ENCODE measurements around the gene IDE.

DNA sequence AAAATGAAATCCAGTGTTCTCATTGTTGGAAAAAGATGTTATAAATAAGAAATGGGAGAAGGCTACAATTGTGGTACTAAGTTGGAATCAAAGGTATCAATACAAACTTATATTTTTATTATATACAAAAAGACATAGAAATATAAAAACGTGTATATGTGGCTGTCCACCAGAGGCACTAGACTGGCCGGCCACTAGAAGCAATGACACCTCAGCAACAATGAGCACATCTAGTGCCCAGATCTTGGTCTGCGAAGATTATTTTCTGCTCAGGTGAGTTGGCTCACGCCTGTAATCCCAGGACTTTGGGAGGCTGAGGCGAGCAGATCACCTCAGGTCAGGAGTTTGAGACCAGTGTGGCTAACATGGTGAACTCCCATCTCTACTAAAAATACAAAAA is 21.6 kb downstream of the IDE start:
- TF ChIP-seq FOXK2 (IDR thresholded peaks at IDR 0.05): no peak
- TF ChIP-seq HDAC2 (IDR thresholded peaks at IDR 0.05): no peak
- TF ChIP-seq POLR2A (IDR thresholded peaks at IDR 0.05; ENCODE audit: low read depth, low read length): no peak
- TF ChIP-seq, protein P1, sequence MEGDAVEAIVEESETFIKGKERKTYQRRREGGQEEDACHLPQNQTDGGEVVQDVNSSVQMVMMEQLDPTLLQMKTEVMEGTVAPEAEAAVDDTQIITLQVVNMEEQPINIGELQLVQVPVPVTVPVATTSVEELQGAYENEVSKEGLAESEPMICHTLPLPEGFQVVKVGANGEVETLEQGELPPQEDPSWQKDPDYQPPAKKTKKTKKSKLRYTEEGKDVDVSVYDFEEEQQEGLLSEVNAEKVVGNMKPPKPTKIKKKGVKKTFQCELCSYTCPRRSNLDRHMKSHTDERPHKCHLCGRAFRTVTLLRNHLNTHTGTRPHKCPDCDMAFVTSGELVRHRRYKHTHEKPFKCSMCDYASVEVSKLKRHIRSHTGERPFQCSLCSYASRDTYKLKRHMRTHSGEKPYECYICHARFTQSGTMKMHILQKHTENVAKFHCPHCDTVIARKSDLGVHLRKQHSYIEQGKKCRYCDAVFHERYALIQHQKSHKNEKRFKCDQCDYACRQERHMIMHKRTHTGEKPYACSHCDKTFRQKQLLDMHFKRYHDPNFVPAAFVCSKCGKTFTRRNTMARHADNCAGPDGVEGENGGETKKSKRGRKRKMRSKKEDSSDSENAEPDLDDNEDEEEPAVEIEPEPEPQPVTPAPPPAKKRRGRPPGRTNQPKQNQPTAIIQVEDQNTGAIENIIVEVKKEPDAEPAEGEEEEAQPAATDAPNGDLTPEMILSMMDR (IDR thresholded peaks at IDR 0.05 in 2 of 3, conservative IDR thresholded peaks at IDR 0.05 in 1 of 3; ENCODE audit: control insufficient read depth in 2 of 3, extremely low read depth in 1 of 3, insufficient read depth in 1 of 3, low read depth in 3 of 3, low read length in 3 of 3): peak in 2 of 3 experiments; percentile 35 to 40; a peak in 3 of 6 replicates
- TF ChIP-seq, protein P2, sequence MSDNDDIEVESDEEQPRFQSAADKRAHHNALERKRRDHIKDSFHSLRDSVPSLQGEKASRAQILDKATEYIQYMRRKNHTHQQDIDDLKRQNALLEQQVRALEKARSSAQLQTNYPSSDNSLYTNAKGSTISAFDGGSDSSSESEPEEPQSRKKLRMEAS (IDR thresholded peaks at IDR 0.05; ENCODE audit: low read depth, low read length): no peak
- TF ChIP-seq BACH1 (IDR thresholded peaks at IDR 0.05; ENCODE audit: borderline replicate concordance): no peak
- TF ChIP-seq GABPA (IDR thresholded peaks at IDR 0.05; ENCODE audit: low read depth): no peak

Measured in GM12878 (cell line).